BLaER1 (cell line): Measurements from ENCODE around the gene PPDPF.
A peak's percentile ranks its signal among the peaks of the same experiment; 100 is the strongest.

Source experiments
- H3K27ac ChIP-seq: shearing (Covaris generic); formaldehyde crosslinking; 2 replicates; pipeline ENCODE4 v1.8.1; 2022
- H3K27me3 ChIP-seq: shearing (Covaris generic); formaldehyde crosslinking; 2 replicates; pipeline ENCODE4 v1.8.1; 2022
- H3K36me3 ChIP-seq: shearing (Covaris generic); formaldehyde crosslinking; 2 replicates; pipeline ENCODE4 v1.8.1; 2022
- H3K4me1 ChIP-seq: shearing (Covaris generic); formaldehyde crosslinking; 2 replicates; pipeline ENCODE4 v1.8.1; 2022
- H3K4me2 ChIP-seq: shearing (Covaris generic); formaldehyde crosslinking; 2 replicates; pipeline ENCODE4 v1.8.1; 2022
- H3K4me3 ChIP-seq: shearing (Covaris generic); formaldehyde crosslinking; 2 replicates; pipeline ENCODE4 v1.8.1; 2022
- H3K9ac ChIP-seq: shearing (Covaris generic); formaldehyde crosslinking; 2 replicates; pipeline ENCODE4 v1.8.1; 2022
- H3K9me3 ChIP-seq: shearing (Covaris generic); formaldehyde crosslinking; 2 replicates; pipeline ENCODE4 v1.8.1; 2022
- H4K20me1 ChIP-seq: shearing (Covaris generic); formaldehyde crosslinking; 2 replicates; pipeline ENCODE4 v1.8.1; 2022
- Cebpa-rat ChIP-seq: shearing (Covaris generic); IDR thresholded peaks from 2 replicates; pipeline ENCODE4 v1.8.1; 2022

Gene PPDPF

DNA sequence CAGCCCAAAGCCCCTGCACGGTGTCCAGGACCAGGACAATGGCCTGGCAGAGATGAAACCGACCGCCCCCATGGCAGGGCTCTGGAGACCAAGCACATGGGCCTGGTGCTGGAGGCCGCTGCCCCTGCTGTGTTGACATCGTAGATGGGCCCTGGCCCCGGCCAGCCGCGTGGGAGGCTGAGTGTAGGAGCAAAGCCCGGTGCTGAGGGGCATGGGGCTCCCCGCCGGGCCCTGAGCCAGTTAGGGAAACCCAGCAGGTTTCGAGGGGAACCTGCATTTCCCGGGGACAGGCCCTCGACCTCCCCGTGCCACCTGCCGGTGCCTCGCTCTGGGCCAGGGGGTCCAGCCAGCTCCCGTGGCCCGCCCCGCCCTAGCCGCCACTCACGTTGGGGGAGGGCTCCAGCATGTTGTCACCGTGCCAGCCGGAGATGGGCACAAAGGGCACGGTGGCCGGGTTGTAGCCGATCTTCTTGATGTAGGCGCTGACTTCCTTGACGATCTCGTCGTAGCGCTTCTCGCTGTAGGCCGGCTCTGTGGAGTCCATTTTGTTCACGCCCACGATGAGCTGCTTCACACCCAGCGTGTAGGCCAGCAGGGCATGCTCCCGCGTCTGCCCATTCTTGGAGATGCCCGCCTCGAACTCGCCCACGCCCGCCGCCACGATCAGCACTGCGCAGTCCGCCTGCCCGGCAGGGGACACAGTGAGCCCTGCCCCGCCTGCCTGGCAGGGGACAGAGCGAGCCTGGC, 26.0 kb upstream of the PPDPF start:
- Histone ChIP-seq H3K4me3 (no peak overlapping the region), H3K9ac (no peak overlapping the region), H3K4me1 (peaks cover 33% of the 10 kb centered on the region), H3K36me3 (peaks cover 61% of the 10 kb centered on the region), H3K27me3 (peaks cover 18% of the 10 kb centered on the region), H3K4me2 (no peak overlapping the region), H4K20me1 (peaks cover 64% of the 10 kb centered on the region), H3K27ac (no peak overlapping the region), H3K9me3 (peaks cover 4% of the 10 kb centered on the region; the same call in 1 of the 2 replicates)
- TF ChIP-seq Cebpa-rat: no peak

DNA sequence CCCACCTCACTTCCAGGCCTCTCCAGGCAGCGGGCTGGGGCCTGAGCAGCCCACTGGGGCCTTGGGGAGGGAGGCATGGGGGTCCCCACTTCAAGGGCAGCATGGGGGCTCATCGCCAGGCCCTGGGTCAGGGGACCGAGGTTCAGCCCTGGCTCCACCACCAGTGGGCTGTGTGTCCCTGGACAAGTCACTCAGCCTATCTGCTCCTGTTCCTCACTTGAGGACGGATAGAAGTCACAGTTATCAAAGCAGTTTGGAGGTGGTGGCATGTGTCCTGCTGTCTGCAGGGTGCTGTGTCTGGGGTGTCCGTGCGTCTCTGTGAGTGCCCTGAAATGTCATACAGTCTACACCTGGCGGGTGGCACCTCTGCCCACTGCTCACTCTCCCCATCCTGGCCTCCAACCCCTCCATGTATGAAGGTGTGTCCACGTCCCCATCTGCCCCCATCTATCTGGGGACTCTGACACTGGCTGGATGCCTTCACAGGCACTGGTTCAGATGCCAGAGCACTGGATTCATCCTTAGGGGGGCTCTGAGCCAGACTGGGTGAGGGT, 25.3 kb upstream of the PPDPF start:
- H3K36me3 ChIP-seq: peaks cover 55% of the 10 kb centered on the region
- peaks cover 4% of the 10 kb centered on the region; the same call in 1 of the 2 replicates for H3K9me3 ChIP-seq
- H3K9ac ChIP-seq: no peak overlapping the region
- TF ChIP-seq Cebpa-rat: no peak
- peaks cover 59% of the 10 kb centered on the region for H4K20me1 ChIP-seq
- no peak overlapping the region; the same call in 1 of the 2 replicates for H3K4me2 ChIP-seq
- no peak overlapping the region for H3K27ac ChIP-seq
- H3K4me3 ChIP-seq: no peak overlapping the region
- peaks cover 40% of the 10 kb centered on the region for H3K4me1 ChIP-seq
- peaks cover 16% of the 10 kb centered on the region for H3K27me3 ChIP-seq

DNA sequence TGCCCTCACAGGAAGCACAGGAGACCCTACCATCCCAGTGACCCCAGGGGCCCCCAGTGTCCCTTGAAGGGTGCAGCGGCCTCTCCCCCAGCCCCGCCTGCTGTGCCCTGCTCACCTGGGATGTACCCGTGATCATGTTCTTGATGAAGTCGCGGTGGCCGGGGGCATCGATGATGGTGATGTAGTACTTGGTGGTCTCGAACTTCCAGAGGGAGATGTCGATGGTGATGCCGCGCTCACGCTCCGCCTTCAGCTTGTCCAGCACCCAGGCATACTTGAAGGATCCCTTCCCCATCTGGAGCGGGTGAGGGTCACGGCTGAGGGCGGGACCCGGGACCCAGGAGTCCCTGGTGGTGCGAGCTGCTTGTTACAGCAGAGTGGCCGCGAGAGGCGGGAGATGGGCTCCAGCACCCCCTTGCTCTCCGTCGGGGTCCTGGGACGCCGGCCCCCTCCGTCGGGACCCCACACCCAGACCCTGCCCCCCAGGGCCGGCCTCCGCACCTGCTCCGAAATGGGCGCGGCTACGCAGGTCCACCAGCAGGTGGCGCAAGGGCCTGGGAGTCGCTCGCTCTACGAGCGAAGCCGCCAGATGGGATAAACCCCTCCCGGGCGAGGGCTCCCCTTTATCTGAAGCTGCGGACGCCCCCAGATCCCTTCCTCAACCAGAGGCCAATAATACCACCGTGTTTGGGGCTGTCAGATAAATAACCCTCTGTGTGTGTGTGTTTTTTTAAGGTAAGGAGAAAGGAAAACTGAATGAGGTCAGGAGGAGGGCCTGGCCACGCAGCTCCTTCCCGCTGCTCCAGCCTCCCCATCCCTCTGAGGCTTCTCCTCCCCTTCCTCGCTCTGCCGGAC, 24.6 kb upstream of the PPDPF start:
- Histone ChIP-seq H3K9me3 (peaks cover 4% of the 10 kb centered on the region; the same call in 1 of the 2 replicates), H3K27me3 (peaks cover 13% of the 10 kb centered on the region), H4K20me1 (peaks cover 53% of the 10 kb centered on the region), H3K27ac (no peak overlapping the region), H3K4me3 (peak overlapping the region; percentile 19; the same call in 1 of the 2 replicates), H3K4me1 (peaks cover 47% of the 10 kb centered on the region), H3K4me2 (peak overlapping the region; percentile 97), H3K9ac (no peak overlapping the region), H3K36me3 (peaks cover 49% of the 10 kb centered on the region)
- no peak for TF ChIP-seq Cebpa-rat

DNA sequence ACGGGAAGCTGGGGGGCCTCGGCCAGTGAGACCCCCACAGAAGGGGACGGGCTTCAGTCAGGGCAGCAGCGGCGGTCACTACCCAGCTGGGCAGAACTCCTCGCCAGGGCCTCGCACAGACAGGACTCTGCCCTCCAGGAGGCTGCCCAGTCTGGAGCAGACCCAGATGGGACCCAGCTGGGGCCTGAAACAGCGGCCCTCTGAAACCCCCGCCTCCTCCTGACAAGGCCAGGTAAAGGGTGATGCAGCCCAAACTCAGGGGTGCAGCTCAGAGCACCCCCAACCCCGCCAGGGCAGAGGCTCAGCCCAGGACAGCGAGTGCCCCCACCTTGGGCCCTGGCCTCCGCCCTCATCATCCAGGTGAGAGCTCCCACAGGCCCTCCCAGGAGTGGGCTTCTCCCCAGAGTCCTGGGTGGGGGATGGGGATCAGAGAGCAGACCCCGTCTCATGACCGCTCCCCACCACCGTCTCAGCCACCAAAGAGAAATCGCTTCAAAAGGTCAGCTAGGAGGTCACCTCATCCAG, 23.9 kb upstream of the PPDPF start:
- peaks cover 4% of the 10 kb centered on the region; the same call in 1 of the 2 replicates for H3K9me3 ChIP-seq
- no peak overlapping the region for H3K9ac ChIP-seq
- peak overlapping the region; percentile 19; the same call in 1 of the 2 replicates for H3K4me3 ChIP-seq
- peaks cover 42% of the 10 kb centered on the region for H3K36me3 ChIP-seq
- no peak overlapping the region for H3K27ac ChIP-seq
- peak overlapping the region; percentile 97 for H3K4me2 ChIP-seq
- peaks cover 54% of the 10 kb centered on the region for H3K4me1 ChIP-seq
- peaks cover 10% of the 10 kb centered on the region; the same call in 1 of the 2 replicates for H3K27me3 ChIP-seq
- peaks cover 48% of the 10 kb centered on the region for H4K20me1 ChIP-seq
- no peak for TF ChIP-seq Cebpa-rat

DNA sequence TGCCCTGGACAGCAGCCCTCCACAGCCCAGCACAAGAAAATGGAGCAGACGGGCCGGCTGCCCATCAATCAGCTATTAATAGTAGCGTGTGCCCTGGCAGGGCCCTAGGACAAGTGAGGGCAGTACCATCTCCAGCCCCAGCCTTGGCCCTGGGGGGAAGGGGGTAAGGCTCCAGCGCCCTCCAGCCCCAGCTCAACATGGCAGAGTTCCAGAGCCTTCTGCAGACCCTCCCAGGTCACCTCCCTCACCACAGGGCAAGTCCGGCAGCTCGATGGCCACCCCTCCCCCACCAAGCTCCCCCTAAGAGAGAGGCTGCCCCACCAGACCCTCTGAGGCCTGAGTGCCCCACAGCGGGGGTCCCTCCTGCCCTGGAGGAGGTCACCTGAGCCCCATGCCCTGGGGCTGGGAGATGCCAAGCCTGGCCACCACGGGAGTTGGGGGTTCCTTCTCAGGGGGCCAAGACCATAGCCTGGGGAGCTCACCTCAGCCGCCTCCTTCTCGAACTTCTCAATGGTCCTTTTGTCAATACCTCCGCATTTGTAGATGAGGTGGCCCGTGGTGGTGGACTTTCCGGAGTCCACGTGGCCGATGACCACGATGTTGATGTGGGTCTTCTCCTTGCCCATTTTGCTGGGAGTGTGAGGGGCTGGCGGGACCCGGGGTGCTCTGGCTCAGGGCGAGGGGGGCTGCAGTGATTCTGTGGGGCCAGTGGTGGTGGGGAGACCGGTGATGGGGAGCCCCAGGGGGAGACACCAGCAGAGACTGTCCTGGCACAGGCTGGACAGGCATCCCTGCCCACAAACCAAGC, 23.2 kb upstream of the PPDPF start:
- Histone ChIP-seq H3K27me3 (peaks cover 10% of the 10 kb centered on the region; the same call in 1 of the 2 replicates), H3K9ac (peak overlapping the region; percentile 71; the same call in 1 of the 2 replicates), H3K36me3 (peaks cover 36% of the 10 kb centered on the region), H3K4me1 (peaks cover 61% of the 10 kb centered on the region), H3K9me3 (peaks cover 2% of the 10 kb centered on the region; the same call in 1 of the 2 replicates), H4K20me1 (peaks cover 48% of the 10 kb centered on the region), H3K27ac (no peak overlapping the region), H3K4me3 (peak overlapping the region; percentile 67), H3K4me2 (peak overlapping the region; percentile 97)
- no peak for TF ChIP-seq Cebpa-rat

DNA sequence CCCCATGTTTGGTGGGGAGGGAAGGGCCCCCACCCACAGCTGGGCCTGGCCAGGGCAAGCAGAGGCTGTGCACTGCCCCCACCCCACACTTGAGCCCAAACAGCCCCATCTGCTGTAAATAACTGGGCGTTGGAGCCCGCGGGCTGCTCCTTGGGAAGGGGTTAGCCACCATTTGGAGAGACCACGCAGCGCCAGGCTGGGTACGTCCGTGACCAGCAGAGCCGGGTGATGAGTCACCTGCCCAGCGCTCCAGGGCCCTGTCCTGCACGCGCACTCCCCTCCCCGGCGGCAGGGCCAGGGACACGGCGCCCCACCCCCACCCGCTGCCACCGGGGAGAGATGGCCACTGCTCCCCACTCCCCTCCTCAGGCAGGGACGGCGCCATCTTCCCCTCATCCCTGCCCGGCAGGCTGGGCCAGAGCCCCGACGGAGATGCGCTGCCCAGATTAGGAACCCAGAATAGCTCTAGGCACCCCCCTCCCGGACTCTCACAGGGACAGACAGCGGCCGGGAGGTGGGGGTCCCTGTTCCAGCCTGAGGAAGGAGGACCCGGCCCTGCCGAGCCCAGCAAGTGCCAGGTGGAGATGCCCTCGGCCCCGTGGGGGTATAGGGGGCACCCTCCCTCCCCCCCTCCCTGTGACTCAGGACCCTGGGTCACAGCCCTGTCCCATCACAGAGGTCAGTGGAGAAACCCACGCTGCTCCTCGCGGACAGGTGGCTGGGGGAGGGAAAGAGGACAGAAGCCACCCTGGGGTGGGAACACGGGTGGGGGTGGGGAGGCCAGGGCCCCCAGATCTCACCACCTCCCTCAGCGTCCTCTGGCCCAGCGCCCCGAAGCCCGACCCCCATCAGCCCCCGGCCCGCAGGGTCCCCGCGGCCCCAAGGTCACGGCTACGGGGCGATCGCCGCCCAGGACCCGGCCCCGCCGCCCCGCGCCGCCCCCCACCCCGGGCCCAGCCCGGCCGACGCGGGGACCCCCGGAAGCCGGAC, 22.3 kb upstream of the PPDPF start:
- Histone ChIP-seq H3K36me3 (peaks cover 27% of the 10 kb centered on the region), H3K4me2 (peak overlapping the region; percentile 97), H3K4me1 (peaks cover 70% of the 10 kb centered on the region), H3K9ac (peak overlapping the region; percentile 71; the same call in 1 of the 2 replicates), H3K27me3 (peaks cover 10% of the 10 kb centered on the region; the same call in 1 of the 2 replicates), H3K9me3 (no peaks in the 10 kb centered on the region), H3K4me3 (peak overlapping the region; percentile 67), H4K20me1 (peaks cover 48% of the 10 kb centered on the region), H3K27ac (peak overlapping the region; percentile 56; the same call in 1 of the 2 replicates)
- TF ChIP-seq Cebpa-rat: no peak

DNA sequence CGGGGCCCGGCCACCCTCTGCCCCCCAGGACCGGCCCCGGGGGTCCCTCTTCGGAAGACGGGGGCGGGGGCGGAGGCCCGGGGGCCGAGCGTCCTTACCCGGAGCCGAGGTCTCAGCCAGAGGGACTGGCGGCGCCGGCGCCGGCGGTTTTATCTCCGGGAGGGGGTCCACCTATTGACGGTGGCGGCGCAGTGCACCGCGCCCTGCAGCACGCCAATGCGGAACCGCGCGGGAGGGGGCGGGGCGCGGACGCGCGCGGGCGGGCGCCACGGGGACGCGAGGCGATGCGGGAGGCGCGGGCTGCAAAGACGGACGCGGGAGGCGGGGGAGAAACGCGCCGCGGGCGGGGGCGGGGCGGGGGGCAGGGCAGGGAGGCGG, 21.6 kb upstream of the PPDPF start, which contains the start of gene EEF1A2:
EEF1A2 (minus strand) TSS at position 124 of the 378 bp plus-strand sequence. CDS start 1,320 bp downstream, outside the sequence.
- no peak for TF ChIP-seq Cebpa-rat
- Histone ChIP-seq H3K4me1 (peaks cover 76% of the 10 kb centered on the region), H3K9me3 (peaks cover under 1% of the 10 kb centered on the region; the same call in 1 of the 2 replicates), H3K4me3 (peak within 1 kb of the TSS; percentile 67), H3K9ac (peak within 1 kb of the TSS; percentile 71; the same call in 1 of the 2 replicates), H3K4me2 (peak within 1 kb of the TSS; percentile 97), H3K36me3 (peaks cover 20% of the 10 kb centered on the region), H3K27ac (peak within 1 kb of the TSS; percentile 58; the same call in 1 of the 2 replicates), H3K27me3 (peaks cover 10% of the 10 kb centered on the region; the same call in 1 of the 2 replicates), H4K20me1 (peaks cover 43% of the 10 kb centered on the region)
